DOHH2 (cell line): Measurements from ENCODE around the gene STYK1.

Experiments
- CTCF ChIP-seq: fragments of 200-600 bp; sonication (generic); IDR thresholded peaks from one replicate; pipeline ENCODE4 v1.5.1; 2014; ENCODE audit warnings: antibody characterized with exemption, mild to moderate bottlenecking, low read depth, low read length; ENCODE audit not compliant: poor library complexity, severe bottlenecking
- EZH2phosphoT487 ChIP-seq: fragments of 200-600 bp; sonication (generic); IDR thresholded peaks from 2 replicates; pipeline ENCODE4 v1.6.1; 2017; ENCODE audit warnings: borderline replicate concordance, mild to moderate bottlenecking, antibody characterized with exemption, low read length, moderate library complexity, mixed read lengths

- no peak for TF ChIP-seq CTCF
- TF ChIP-seq EZH2phosphoT487: no peak
Observed at GRCh38 chr12:10614056-10614370, 59.8 kb downstream of the STYK1 start.
